HG02973 (cell line): ENCODE data around the gene LMX1B.
"Not testable (repeated sequence)": the region's sequence is repeated elsewhere in the genome, so short reads cannot be mapped to it uniquely, and the experiment has no call there.

Source experiments
- ATAC-seq: cut with Tn5 transposase; IDR thresholded peaks from one replicate; pipeline ENCODE4 v1.9.1; 2021; ENCODE audit warnings: moderate library complexity; ENCODE audit not compliant: unreplicated experiment

The LMX1B gene

GRCh38 chr9:126705767-126706697, 92.3 kb downstream of the LMX1B start:
- ATAC-seq, result no peak

GRCh38 chr9:126706698-126707053, 92.9 kb downstream of the LMX1B start:
- ATAC-seq, result no peak

GRCh38 chr9:126707083-126707482, 93.4 kb downstream of the LMX1B start:
- no peak for ATAC-seq

- not testable (repeated sequence) for ATAC-seq
Observed at GRCh38 chr9:126707712-126708111, 94.0 kb downstream of the LMX1B start.

GRCh38 chr9:126708178-126708577, 94.5 kb downstream of the LMX1B start:
- ATAC-seq, result no peak

GRCh38 chr9:126709241-126709640, 95.5 kb downstream of the LMX1B start:
- ATAC-seq, result no peak

GRCh38 chr9:126715382-126715781, 101.7 kb downstream of the LMX1B start:
- ATAC-seq, result no peak

- not testable (repeated sequence) for ATAC-seq
Observed at GRCh38 chr9:126717441-126717840, 103.7 kb downstream of the LMX1B start.

- ATAC-seq, result peak; percentile 47
Observed at GRCh38 chr9:126719618-126720031, 105.9 kb downstream of the LMX1B start.

- no peak for ATAC-seq
Observed at GRCh38 chr9:126720036-126720435, 106.3 kb downstream of the LMX1B start.

GRCh38 chr9:126720661-126721563, 107.2 kb downstream of the LMX1B start:
- no peak for ATAC-seq

- ATAC-seq, result no peak
Observed at GRCh38 chr9:126721564-126721981, 107.8 kb downstream of the LMX1B start.

GRCh38 chr9:126722252-126722921, 108.7 kb downstream of the LMX1B start:
- peak; percentile 52 for ATAC-seq

GRCh38 chr9:126722922-126723806, 109.4 kb downstream of the LMX1B start:
- ATAC-seq, result peak; percentile 36

GRCh38 chr9:126723807-126724172, 110.1 kb downstream of the LMX1B start:
- ATAC-seq, result no peak

GRCh38 chr9:126724226-126724625, 110.5 kb downstream of the LMX1B start:
- ATAC-seq, result no peak

GRCh38 chr9:126725485-126725884, 111.8 kb downstream of the LMX1B start:
- not testable (repeated sequence) for ATAC-seq

- not testable (repeated sequence) for ATAC-seq
Observed at GRCh38 chr9:126728210-126728609, 114.5 kb downstream of the LMX1B start.

GRCh38 chr9:126730592-126730991, 116.9 kb downstream of the LMX1B start:
- not testable (repeated sequence) for ATAC-seq

- no peak for ATAC-seq
Observed at GRCh38 chr9:126733005-126733404, 119.3 kb downstream of the LMX1B start.
